HG03442 (cell line): ENCODE measurements around the gene CCDC88B.

Source experiments
- ATAC-seq: cut with Tn5 transposase; IDR thresholded peaks from one replicate; pipeline ENCODE4 v1.9.1; 2021; ENCODE audit warnings: mild to moderate bottlenecking, moderate library complexity; ENCODE audit not compliant: unreplicated experiment

The CCDC88B gene

GRCh38 chr11:64339754-64340408, at the start of gene CCDC88B:
Gene CCDC88B (plus strand): TSS chr11:64340204. CDS start chr11:64340267, 63 bp downstream.
- peak; percentile 39 for ATAC-seq

GRCh38 chr11:64290352-64291261, 49.4 kb upstream of the CCDC88B start:
- no peak for ATAC-seq

GRCh38 chr11:64291262-64291751, 48.7 kb upstream of the CCDC88B start, which contains the start of gene KCNK4:
Gene KCNK4 (plus strand): TSS chr11:64291302. CDS start chr11:64293019, 1,717 bp downstream.
- ATAC-seq = no peak

- no peak for ATAC-seq
Measured at GRCh38 chr11:64291752-64292459, 48.1 kb upstream of the CCDC88B start.

- ATAC-seq = no peak
Measured at GRCh38 chr11:64292460-64293254, 47.3 kb upstream of the CCDC88B start.

GRCh38 chr11:64294774-64295173, 45.2 kb upstream of the CCDC88B start:
- no peak for ATAC-seq

- ATAC-seq = no peak
Measured at GRCh38 chr11:64295760-64296159, 44.2 kb upstream of the CCDC88B start.

GRCh38 chr11:64296236-64296635, 43.8 kb upstream of the CCDC88B start:
- ATAC-seq = no peak

GRCh38 chr11:64296830-64297698, 42.9 kb upstream of the CCDC88B start:
- no peak for ATAC-seq

GRCh38 chr11:64297699-64298358, 42.2 kb upstream of the CCDC88B start:
- no peak for ATAC-seq

- no peak for ATAC-seq
Measured at GRCh38 chr11:64298966-64299846, 40.8 kb upstream of the CCDC88B start.

GRCh38 chr11:64299847-64300648, 40.0 kb upstream of the CCDC88B start, which contains the start of gene CATSPERZ:
Gene CATSPERZ (plus strand): TSS chr11:64300358. CDS start chr11:64300411, 53 bp downstream.
- no peak for ATAC-seq

- ATAC-seq = no peak
Measured at GRCh38 chr11:64303109-64304031, 36.6 kb upstream of the CCDC88B start.

GRCh38 chr11:64304032-64304315, 36.0 kb upstream of the CCDC88B start:
- ATAC-seq = no peak

GRCh38 chr11:64304316-64305072, 35.5 kb upstream of the CCDC88B start:
- peak; percentile 24 for ATAC-seq
